Effector memory CD8-positive, alpha-beta T cell (primary cell): ENCODE measurements around the gene METTL8.
"Not testable (repeated sequence)": the region's sequence is repeated elsewhere in the genome, so short reads cannot be mapped to it uniquely, and the experiment has no call there.

Experiments
- ATAC-seq: fragments of 150-1000 bp; cut with Tn5 transposase; replicated peaks from 2 replicates; pipeline ENCODE4 v1.10.0; 2021; ENCODE audit warnings: mild to moderate bottlenecking, moderate library complexity
- DNase-seq, 3 experiments: peaks; one replicate each; pipeline ENCODE4 v3.0.0; 2021
- H3K27ac Mint-ChIP-seq, 2 donors: one replicate each; pipeline ENCODE4 v1.8.0; 2022; ENCODE audit warnings: mild to moderate bottlenecking in 2 of 2, mixed read lengths in 2 of 2, moderate library complexity in 2 of 2
- H3K27me3 Mint-ChIP-seq, 2 donors: one replicate each; pipeline ENCODE4 v1.8.0; 2022; ENCODE audit warnings: mixed read lengths in 2 of 2
- H3K36me3 Mint-ChIP-seq: one replicate; pipeline ENCODE4 v1.8.0; 2022; ENCODE audit warnings: mild to moderate bottlenecking, moderate library complexity, mixed read lengths; ENCODE audit not compliant: insufficient read depth
- H3K4me1 Mint-ChIP-seq, 2 donors: one replicate each; pipeline ENCODE4 v1.8.0; 2022; ENCODE audit warnings: low read depth in 2 of 2, mixed read lengths in 2 of 2
- H3K4me3 Mint-ChIP-seq, 2 donors: one replicate each; pipeline ENCODE4 v1.8.0; 2022; ENCODE audit warnings: mild to moderate bottlenecking in 2 of 2, mixed read lengths in 2 of 2, moderate library complexity in 2 of 2
- H3K9me3 Mint-ChIP-seq, 2 donors: one replicate each; pipeline ENCODE4 v1.8.0; 2022; ENCODE audit warnings: mixed read lengths in 2 of 2

Gene METTL8

DNA sequence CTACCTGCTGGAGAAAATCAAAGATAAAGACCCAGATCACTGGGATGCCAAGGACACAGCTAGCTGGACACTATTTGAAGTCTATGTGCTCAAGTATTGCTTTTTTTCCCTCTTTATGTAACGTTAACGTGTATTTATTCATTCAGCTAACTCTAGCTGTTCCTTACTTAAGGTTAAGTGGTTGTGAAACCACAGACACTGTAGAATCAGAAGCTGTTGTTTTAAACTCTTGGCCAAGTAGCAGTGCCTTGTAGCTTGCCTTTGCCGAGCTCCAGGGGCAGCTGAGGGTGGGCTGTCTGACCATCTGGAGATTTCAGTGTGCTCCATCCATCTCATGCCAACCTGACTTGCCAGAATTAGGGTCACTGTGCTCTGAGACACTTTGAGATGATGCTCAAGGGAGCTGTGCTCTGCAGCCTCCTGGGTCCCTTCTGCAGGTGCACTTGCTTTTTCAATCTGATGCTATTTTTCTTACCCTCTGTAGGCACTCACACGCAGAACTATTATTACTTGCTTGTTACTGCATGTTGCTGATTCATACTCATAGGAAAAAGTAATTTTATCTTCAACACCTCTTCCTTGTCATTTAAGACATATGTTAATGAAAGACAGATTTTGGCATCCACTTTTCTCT lies 116.2 kb downstream of the METTL8 start:
- peak; percentile 51 for ATAC-seq
- H3K4me3 Mint-ChIP-seq: no peak overlapping the region
- no peaks in the 10 kb centered on the region for H3K27me3 Mint-ChIP-seq
- H3K27ac Mint-ChIP-seq: peak overlapping the region; percentile 64 to 67
- no peak for DNase-seq
- H3K4me1 Mint-ChIP-seq: peaks cover 22 to 31% of the 10 kb centered on the region in 2 donors
- H3K36me3 Mint-ChIP-seq: no peaks in the 10 kb centered on the region
- H3K9me3 Mint-ChIP-seq: no peaks in the 10 kb centered on the region

DNA sequence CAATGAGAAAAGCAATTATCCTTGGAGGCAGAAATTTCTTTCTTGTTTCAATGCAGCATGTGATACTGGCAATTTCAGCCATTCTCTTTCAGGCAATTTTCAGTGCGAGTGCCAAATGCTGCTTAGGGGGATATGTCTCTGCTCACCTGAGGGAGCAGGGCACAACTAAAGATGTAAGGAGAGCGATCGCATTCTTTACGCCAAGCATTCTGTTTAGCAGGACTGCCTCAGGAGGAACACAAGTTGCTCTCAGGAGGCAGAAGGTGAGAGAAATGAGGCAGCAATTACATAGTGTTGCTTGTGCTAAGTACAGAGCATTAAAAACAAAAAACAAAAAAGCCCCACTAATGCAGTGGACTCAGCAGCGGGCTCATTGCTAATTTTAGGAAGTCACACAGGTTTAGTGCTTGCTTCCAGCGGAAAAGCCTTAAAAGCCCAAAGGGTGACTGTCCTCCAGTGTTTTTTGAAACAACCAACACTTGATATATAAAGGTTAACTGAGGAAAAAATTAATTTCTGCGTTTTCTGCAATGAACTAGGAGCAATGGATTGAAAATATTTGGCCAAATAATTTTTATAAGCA lies 116.9 kb downstream of the METTL8 start:
- H3K27me3 Mint-ChIP-seq: no peaks in the 10 kb centered on the region
- DNase-seq: no peak
- no peak for ATAC-seq
- H3K4me1 Mint-ChIP-seq: peaks cover 22 to 31% of the 10 kb centered on the region in 2 donors
- no peak overlapping the region for H3K27ac Mint-ChIP-seq
- peaks cover 2 to 3% of the 10 kb centered on the region in 2 donors for H3K9me3 Mint-ChIP-seq
- no peak overlapping the region for H3K4me3 Mint-ChIP-seq
- no peaks in the 10 kb centered on the region for H3K36me3 Mint-ChIP-seq

DNA sequence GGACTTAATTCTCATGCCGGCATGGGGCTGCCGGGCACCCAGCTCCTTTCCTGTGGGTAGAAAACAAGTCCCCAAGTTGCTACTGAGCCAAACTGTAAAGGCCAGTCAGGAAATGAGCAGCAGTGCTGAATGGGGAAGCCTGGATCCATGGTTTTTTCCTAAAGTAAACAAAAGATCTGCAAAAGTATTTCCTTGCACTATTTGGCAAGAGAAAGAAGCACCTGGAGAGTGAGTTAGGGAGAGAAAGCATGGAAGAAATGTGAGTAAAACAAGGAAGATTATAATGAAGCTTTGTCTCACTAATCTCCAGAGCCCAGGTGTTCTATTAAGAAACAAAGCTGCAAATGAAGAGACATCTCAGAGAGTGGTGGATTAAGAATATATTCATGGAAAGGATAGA lies 117.6 kb downstream of the METTL8 start:
- DNase-seq (no peak), ATAC-seq (no peak)
- H3K27me3 Mint-ChIP-seq: no peaks in the 10 kb centered on the region
- H3K9me3 Mint-ChIP-seq: peaks cover 8 to 9% of the 10 kb centered on the region in 2 donors
- no peak overlapping the region for H3K4me3 Mint-ChIP-seq
- no peak overlapping the region for H3K27ac Mint-ChIP-seq
- H3K36me3 Mint-ChIP-seq: no peaks in the 10 kb centered on the region
- peaks cover 22 to 31% of the 10 kb centered on the region in 2 donors for H3K4me1 Mint-ChIP-seq

DNA sequence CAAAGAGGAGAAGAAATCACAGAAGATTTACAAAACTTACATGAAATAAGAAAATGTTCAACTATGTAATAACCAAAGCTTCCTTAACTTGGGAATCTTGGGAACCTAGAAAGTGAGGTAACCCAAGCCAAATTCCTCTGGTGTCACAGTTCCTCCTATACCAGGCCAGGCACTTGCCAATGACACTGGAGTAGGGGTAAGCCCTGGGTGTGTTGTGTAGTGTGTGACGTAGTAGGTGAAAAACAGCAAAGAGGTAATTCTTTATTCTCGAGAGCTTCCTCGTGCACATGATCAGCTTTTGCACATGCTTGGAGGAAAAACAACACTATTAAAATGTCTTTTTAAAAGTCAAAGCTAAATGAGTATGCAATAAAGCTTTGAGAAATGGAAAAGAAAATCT lies 118.0 kb downstream of the METTL8 start:
- H3K27ac Mint-ChIP-seq: no peak overlapping the region

DNA sequence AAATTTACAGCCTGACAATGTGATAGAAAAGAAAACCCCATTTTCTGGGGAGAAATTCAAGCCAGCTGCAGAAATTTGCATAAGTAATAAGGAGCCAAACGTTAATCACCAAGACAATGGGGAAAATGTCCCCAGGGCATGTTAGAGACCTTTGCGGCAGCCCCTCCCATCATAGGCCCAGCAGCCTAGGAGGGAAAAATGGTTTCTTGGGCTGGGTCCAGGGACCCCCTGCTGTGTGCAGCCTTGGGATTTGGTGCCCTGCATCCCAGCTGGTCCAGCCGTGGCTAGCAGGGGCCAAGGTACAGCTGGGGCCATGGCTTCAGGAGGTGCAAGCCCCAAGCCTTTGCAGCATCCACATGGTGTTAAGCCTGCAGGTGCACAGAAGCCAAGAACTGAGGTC lies 121.6 kb downstream of the METTL8 start:
- ATAC-seq, H3K36me3 Mint-ChIP-seq, H3K4me3 Mint-ChIP-seq, H3K27me3 Mint-ChIP-seq, H3K27ac Mint-ChIP-seq, H3K4me1 Mint-ChIP-seq, DNase-seq: not testable (repeated sequence)
- H3K9me3 Mint-ChIP-seq: peaks cover 12 to 16% of the 10 kb centered on the region in 2 donors

More for the DNA sequence above, 118.0 kb downstream of the METTL8 start:
- H3K27me3 Mint-ChIP-seq: no peaks in the 10 kb centered on the region
- H3K36me3 Mint-ChIP-seq: no peaks in the 10 kb centered on the region
- ATAC-seq: no peak
- DNase-seq: no peak
- peaks cover 22 to 30% of the 10 kb centered on the region in 2 donors for H3K4me1 Mint-ChIP-seq
- peaks cover 12 to 14% of the 10 kb centered on the region in 2 donors for H3K9me3 Mint-ChIP-seq
- H3K4me3 Mint-ChIP-seq: no peak overlapping the region

DNA sequence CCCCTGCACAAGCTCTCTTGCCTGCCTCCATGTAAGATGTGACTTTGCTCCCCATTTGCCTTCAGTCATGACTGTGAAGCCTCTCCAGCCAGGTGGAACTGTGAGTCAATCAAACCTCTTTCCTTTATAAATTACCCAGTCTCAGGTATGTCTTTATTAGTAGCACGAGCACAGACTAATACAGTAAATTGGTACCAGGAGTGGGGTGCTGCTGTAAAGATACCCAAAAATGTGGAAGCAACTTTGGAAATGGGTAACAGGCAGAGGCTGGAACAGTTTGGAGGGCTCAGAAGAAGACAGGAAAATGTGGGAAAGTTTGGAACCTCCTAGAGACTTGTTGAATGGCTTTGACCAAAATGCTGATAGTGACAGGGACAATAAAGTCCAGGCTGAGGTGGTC lies 122.2 kb downstream of the METTL8 start:
- H3K9me3 Mint-ChIP-seq: peaks cover 12 to 16% of the 10 kb centered on the region in 2 donors
- ATAC-seq, H3K4me3 Mint-ChIP-seq, H3K27ac Mint-ChIP-seq, DNase-seq, H3K4me1 Mint-ChIP-seq, H3K36me3 Mint-ChIP-seq, H3K27me3 Mint-ChIP-seq: not testable (repeated sequence)

DNA sequence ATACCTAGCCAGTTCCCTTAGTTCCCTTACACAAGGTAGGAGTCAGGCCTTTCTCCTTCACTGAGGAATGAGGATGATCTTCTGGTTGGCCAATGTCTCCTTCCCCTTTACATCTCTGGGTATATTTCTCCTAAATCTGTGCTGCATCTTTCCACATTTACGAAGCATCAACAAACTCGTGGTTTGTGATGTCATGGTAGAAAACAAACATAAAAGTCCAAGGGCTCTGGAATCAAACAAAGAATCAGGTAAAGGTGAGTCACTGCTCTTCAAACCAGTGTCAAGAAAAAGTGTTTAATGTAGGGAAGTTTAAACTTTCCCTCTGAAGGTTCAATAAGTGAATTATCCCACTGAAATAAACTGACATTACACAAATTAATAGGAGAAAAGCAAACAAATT lies 122.9 kb downstream of the METTL8 start:
- Mint-ChIP-seq H3K27me3 (no peaks in the 10 kb centered on the region), H3K9me3 (peaks cover 12 to 16% of the 10 kb centered on the region in 2 donors), H3K36me3 (no peaks in the 10 kb centered on the region), H3K27ac (no peak overlapping the region), H3K4me1 (no peaks in the 10 kb centered on the region), H3K4me3 (no peak overlapping the region)
- DNase-seq (no peak), ATAC-seq (no peak)

DNA sequence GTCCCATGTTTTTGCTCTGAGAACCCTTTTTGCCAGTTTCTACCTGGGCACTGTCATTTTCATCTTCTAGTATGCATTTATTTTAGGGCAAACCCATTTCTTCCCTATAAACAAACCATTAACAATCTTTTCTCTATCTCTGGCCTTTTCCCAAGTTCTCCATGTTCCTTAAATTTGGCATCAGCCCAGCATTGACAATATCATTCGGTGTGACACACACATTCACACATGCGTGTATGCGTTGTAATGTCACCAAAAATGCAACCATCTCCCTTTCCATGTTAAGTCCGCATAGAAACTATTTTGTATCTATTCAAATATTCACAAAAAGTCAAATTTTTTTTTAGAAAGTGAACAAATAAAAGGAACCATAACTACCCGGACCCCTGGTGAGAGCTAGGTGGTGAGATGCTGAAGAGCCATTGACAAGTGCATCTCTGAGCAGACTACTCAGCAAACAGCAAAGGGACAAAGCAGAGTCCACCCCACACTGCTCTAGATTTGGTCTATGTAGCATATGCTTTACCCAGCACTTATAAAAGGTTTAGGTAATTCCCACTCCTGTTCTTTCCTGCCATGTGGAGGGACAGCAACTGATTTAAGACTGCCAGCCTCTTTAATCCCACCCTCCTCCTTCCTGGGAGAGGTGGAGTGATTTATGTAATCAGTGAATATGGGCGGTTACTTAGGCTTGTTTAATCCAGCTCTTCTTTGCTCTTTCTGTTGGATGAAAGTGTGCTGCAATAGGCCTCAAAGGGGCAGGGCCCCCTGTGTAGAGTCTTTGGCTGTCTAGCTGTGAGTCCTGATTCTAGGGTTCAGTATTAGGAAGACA lies 124.1 kb downstream of the METTL8 start:
- Mint-ChIP-seq H3K36me3 (no peaks in the 10 kb centered on the region), H3K4me1 (no peaks in the 10 kb centered on the region), H3K9me3 (peaks cover 12 to 16% of the 10 kb centered on the region in 2 donors), H3K4me3 (no peak overlapping the region), H3K27me3 (no peaks in the 10 kb centered on the region), H3K27ac (no peak overlapping the region)
- ATAC-seq: no peak
- no peak for DNase-seq

DNA sequence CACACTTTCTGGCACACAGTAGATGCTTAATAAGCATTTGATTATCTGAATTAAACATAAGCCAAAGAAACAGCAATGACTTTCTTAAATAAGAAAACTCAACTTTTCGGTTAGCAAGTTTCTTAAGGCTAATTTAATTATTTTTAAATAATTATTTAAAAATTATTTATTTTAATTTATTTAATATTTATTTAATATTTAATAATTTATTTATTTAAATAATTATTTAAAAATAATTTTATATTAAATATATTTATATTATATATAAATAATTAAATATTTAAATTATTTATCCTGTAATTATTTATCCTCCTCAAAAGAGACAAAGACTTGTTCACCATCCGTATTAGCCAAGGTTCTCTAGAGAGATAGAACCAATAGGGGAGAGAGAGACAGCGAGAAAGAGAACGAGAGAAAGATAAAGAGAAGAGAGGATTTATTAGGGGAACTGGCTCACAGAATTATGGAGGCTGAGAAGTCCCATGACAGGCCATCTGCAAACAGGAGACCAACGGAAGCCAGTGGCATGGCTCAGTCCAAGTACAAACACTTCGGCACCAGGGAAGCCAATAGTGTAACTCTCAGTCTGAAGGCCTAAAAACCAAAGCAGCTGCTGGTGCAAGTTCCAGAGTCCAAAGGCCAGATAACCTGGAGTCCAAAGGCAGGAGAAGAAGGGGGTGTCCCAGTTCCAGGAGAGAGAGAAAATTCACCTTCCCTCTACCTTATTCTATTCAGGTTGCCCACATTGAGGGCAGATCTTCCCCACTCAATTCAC lies 125.3 kb downstream of the METTL8 start:
- Mint-ChIP-seq H3K27me3 (no peaks in the 10 kb centered on the region), H3K9me3 (peaks cover 12 to 16% of the 10 kb centered on the region in 2 donors), H3K27ac (no peak overlapping the region), H3K4me1 (no peaks in the 10 kb centered on the region), H3K36me3 (no peaks in the 10 kb centered on the region), H3K4me3 (no peak overlapping the region)
- DNase-seq (no peak), ATAC-seq (no peak)

DNA sequence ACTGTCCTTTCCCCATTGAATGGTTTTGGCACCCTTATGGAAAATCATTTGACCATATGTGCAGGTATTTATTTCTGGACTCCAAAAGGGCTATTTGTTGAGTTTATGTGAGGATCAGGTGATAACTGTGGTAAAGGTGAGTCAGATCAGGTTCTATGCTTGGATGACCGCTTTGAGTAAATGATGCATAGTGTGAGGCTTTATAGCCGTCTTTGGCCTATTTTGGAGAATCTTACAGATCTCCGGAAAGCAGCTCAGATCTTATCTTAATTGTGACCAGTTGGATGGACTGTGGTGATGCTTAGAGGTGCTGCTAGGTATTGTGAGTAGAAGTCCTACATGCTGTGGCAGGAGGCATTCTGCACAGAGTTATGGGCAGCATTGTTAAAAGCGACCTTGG lies 126.2 kb downstream of the METTL8 start:
- no peak for ATAC-seq
- no peak overlapping the region for H3K4me3 Mint-ChIP-seq
- peaks cover 12 to 16% of the 10 kb centered on the region in 2 donors for H3K9me3 Mint-ChIP-seq
- H3K36me3 Mint-ChIP-seq: no peaks in the 10 kb centered on the region
- H3K27me3 Mint-ChIP-seq: no peaks in the 10 kb centered on the region
- no peak overlapping the region for H3K27ac Mint-ChIP-seq
- no peak for DNase-seq
- H3K4me1 Mint-ChIP-seq: no peaks in the 10 kb centered on the region

DNA sequence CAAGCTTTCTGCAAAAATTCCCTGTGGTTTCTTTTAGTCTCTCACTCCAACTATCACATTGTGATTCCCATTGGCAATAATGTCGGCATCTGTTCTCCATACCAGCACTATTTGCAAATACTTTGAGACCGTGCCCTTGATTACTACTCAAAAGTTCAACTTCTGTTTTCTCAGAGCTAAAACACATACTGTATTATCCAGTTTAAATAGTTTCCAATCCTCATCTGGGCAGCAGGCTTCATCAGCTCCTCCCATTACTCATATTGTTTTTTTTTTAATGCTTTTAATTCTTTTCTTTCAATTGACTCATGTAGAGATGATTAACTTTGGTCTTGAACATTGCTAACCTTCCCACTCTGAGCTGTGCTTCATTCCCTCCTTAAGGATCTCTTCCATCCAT lies 135.8 kb downstream of the METTL8 start:
- H3K36me3 Mint-ChIP-seq: no peaks in the 10 kb centered on the region
- no peak for DNase-seq
- ATAC-seq: no peak
- H3K27me3 Mint-ChIP-seq: peaks cover 0 to 7% of the 10 kb centered on the region in 2 donors
- no peaks in the 10 kb centered on the region for H3K9me3 Mint-ChIP-seq
- no peak overlapping the region for H3K27ac Mint-ChIP-seq
- no peak overlapping the region for H3K4me3 Mint-ChIP-seq
- H3K4me1 Mint-ChIP-seq: no peaks in the 10 kb centered on the region

DNA sequence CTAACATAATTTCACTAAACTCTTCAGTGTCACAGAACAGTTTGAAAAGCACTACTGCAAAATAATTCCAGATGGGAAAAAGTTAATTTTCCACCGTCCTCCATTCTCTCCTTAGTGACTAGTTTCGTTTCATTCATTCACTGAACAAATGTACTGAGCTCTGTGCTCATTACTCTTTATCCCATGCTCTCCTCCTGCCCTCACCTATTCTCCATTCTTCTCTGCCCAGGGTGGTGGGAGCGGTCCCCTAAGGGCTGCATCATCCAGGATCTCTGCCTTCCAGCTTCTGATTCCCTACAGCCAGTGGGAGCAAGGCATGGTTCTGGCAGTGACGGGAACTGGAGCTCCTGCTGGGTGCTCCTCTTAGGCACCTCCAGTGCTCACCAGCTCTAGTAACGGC lies 139.2 kb downstream of the METTL8 start:
- Mint-ChIP-seq H3K4me1 (no peaks in the 10 kb centered on the region), H3K27ac (no peak overlapping the region), H3K9me3 (no peaks in the 10 kb centered on the region), H3K4me3 (no peak overlapping the region), H3K36me3 (no peaks in the 10 kb centered on the region), H3K27me3 (peaks cover 0 to 7% of the 10 kb centered on the region in 2 donors)
- no peak for DNase-seq
- no peak for ATAC-seq

DNA sequence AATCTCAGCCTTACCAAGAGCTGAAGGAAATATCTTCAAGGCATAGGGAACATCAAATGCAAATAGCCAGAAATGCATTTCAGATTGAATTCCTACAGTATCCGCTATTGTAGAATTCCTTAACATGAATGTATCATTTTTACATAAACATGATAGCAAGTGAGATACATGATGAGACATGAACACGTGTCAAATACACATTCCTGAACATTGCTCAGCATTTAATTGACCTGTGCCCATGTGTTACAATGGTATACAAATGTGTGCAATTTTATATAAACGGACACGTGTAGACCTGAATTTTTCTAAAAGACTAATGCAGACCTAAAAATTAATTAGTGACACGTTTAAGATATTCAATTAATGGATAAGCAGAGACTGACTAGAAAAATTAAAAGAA lies 140.1 kb downstream of the METTL8 start:
- ATAC-seq: no peak
- no peak overlapping the region for H3K4me3 Mint-ChIP-seq

More for the DNA sequence above, 140.1 kb downstream of the METTL8 start:
- Mint-ChIP-seq H3K4me1 (no peaks in the 10 kb centered on the region), H3K27ac (no peak overlapping the region), H3K9me3 (no peaks in the 10 kb centered on the region), H3K36me3 (no peaks in the 10 kb centered on the region), H3K27me3 (peaks cover 0 to 7% of the 10 kb centered on the region in 2 donors)
- no peak for DNase-seq
